Urinary bladder (tissue), 4 donors: ENCODE results near the gene MUSK. TPM values are rescaled to one million over a fixed set of nuclear protein-coding genes. Genes with fewer than 3 reads are reported as not detected.

Source experiments
- DNase-seq: peaks from one replicate; pipeline ENCODE4 v3.0.0-alpha.2; 2015; ENCODE audit errors: extremely low spot score
- H3K27ac ChIP-seq: one replicate; pipeline ENCODE4 v1.5.1; 2013; ENCODE audit warnings: low read depth, mild to moderate bottlenecking, moderate library complexity
- H3K36me3 ChIP-seq: one replicate; pipeline ENCODE4 v1.6.1; 2013; ENCODE audit warnings: mild to moderate bottlenecking, moderate library complexity; ENCODE audit not compliant: insufficient read depth
- H3K4me1 ChIP-seq: one replicate; pipeline ENCODE4 v1.6.1; 2013; ENCODE audit warnings: mild to moderate bottlenecking, moderate library complexity; ENCODE audit not compliant: insufficient read depth
- H3K4me3 ChIP-seq: one replicate; pipeline ENCODE4 v1.5.1; 2013; ENCODE audit warnings: low read depth, low read length
- WGBS: extraction: QIAGEN DNeasy Blood & Tissue Kit; methylation state at CpG from one replicate; pipeline ENCODE4 v1.1.7; 2013; 5-methylcytosine and 5-hydroxymethylcytosine counted together
- polyA plus RNA-seq: library from polyadenylated mRNA; stranded (reverse); fragments of 200-250 nt; gene quantifications from one replicate; pipeline ENCODE4 v1.2.3, GENCODE V29; 2013
- total RNA-seq: library from RNA; depleted of rRNA; stranded (reverse); fragments of >200 nt; gene quantifications from one replicate; pipeline ENCODE4 v1.2.3, GENCODE V29; 2014
- donor health status: healthy with polysubstance abuse.
- donor health status: healthy.

MUSK gene
- total and polyA plus RNA-seq, 2 donors: 2.8 to 4.9 TPM

GRCh38 chr9:110753731-110754231 is 85.2 kb downstream of the MUSK start:
- Histone ChIP-seq H3K36me3 (no peaks in the 10 kb centered on the region), H3K27ac (no peak overlapping the region), H3K4me1 (no peaks in the 10 kb centered on the region), H3K4me3 (no peak overlapping the region)
- 91% methylated on average over 1 of the region's 1 CpG for WGBS
- no peak for DNase-seq

- Histone ChIP-seq H3K27ac (no peak overlapping the region), H3K4me1 (no peaks in the 10 kb centered on the region), H3K36me3 (no peaks in the 10 kb centered on the region), H3K4me3 (no peak overlapping the region)
- DNase-seq: no peak
Measured at GRCh38 chr9:110755179-110755578, 86.6 kb downstream of the MUSK start.

- H3K36me3 ChIP-seq: no peaks in the 10 kb centered on the region
- no peak overlapping the region for H3K4me3 ChIP-seq
- DNase-seq: no peak
- H3K4me1 ChIP-seq: no peaks in the 10 kb centered on the region
- no peak overlapping the region for H3K27ac ChIP-seq
Measured at GRCh38 chr9:110758201-110758600, 89.6 kb downstream of the MUSK start.

GRCh38 chr9:110762783-110763182 is 94.2 kb downstream of the MUSK start:
- no peak for DNase-seq
- WGBS: 88% methylated on average over 2 of the region's 2 CpGs
- Histone ChIP-seq H3K4me1 (no peaks in the 10 kb centered on the region), H3K4me3 (no peak overlapping the region), H3K27ac (no peak overlapping the region), H3K36me3 (no peaks in the 10 kb centered on the region)

- 84% methylated on average over 1 of the region's 1 CpG for WGBS
- no peak overlapping the region for H3K27ac ChIP-seq
- no peak overlapping the region for H3K4me3 ChIP-seq
- no peaks in the 10 kb centered on the region for H3K36me3 ChIP-seq
- DNase-seq: no peak
- H3K4me1 ChIP-seq: no peaks in the 10 kb centered on the region
Measured at GRCh38 chr9:110763568-110763967, 95.0 kb downstream of the MUSK start.

GRCh38 chr9:110764006-110764405 is 95.4 kb downstream of the MUSK start:
- WGBS: 86% methylated on average over 3 of the region's 3 CpGs
- no peak for DNase-seq

GRCh38 chr9:110765926-110766325 is 97.3 kb downstream of the MUSK start:
- Histone ChIP-seq H3K4me3 (no peak overlapping the region), H3K4me1 (no peaks in the 10 kb centered on the region), H3K27ac (no peak overlapping the region), H3K36me3 (no peaks in the 10 kb centered on the region)
- no peak for DNase-seq
- WGBS: 88% methylated on average over 2 of the region's 2 CpGs

More at GRCh38 chr9:110764006-110764405, 95.4 kb downstream of the MUSK start:
- Histone ChIP-seq H3K36me3 (no peaks in the 10 kb centered on the region), H3K4me1 (no peaks in the 10 kb centered on the region), H3K27ac (no peak overlapping the region), H3K4me3 (no peak overlapping the region)

- Histone ChIP-seq H3K4me3 (no peak overlapping the region), H3K4me1 (no peaks in the 10 kb centered on the region), H3K36me3 (no peaks in the 10 kb centered on the region), H3K27ac (peak overlapping the region; percentile 67)
- 56% methylated on average over 6 of the region's 6 CpGs for WGBS
- DNase-seq: no peak
Measured at GRCh38 chr9:110767559-110768063, 99.0 kb downstream of the MUSK start.

GRCh38 chr9:110768886-110769285 is 100.3 kb downstream of the MUSK start:
- Histone ChIP-seq H3K4me1 (no peaks in the 10 kb centered on the region), H3K4me3 (no peak overlapping the region), H3K27ac (no peak overlapping the region), H3K36me3 (no peaks in the 10 kb centered on the region)
- 55% methylated on average over 2 of the region's 2 CpGs for WGBS
- DNase-seq: no peak

GRCh38 chr9:110769667-110770066 is 101.1 kb downstream of the MUSK start:
- no peak overlapping the region for H3K4me3 ChIP-seq
- H3K27ac ChIP-seq: no peak overlapping the region
- WGBS: 60% methylated on average over 3 of the region's 3 CpGs
- no peaks in the 10 kb centered on the region for H3K36me3 ChIP-seq
- DNase-seq: no peak
- no peaks in the 10 kb centered on the region for H3K4me1 ChIP-seq

- WGBS: 83% methylated on average over 5 of the region's 5 CpGs
- no peak for DNase-seq
- Histone ChIP-seq H3K27ac (no peak overlapping the region), H3K36me3 (no peaks in the 10 kb centered on the region), H3K4me1 (no peaks in the 10 kb centered on the region), H3K4me3 (no peak overlapping the region)
Measured at GRCh38 chr9:110775724-110776123, 107.1 kb downstream of the MUSK start.

GRCh38 chr9:110776221-110776620 is 107.6 kb downstream of the MUSK start:
- H3K4me3 ChIP-seq: no peak overlapping the region
- H3K4me1 ChIP-seq: no peaks in the 10 kb centered on the region
- H3K36me3 ChIP-seq: no peaks in the 10 kb centered on the region
- WGBS: 34% methylated on average over 1 of the region's 1 CpG
- H3K27ac ChIP-seq: no peak overlapping the region
- no peak for DNase-seq

GRCh38 chr9:110777196-110777875 is 108.7 kb downstream of the MUSK start:
- no peak overlapping the region for H3K4me3 ChIP-seq
- peak overlapping the region; percentile 2 for H3K27ac ChIP-seq
- DNase-seq: no peak
- 44% methylated on average over 5 of the region's 5 CpGs for WGBS
- no peaks in the 10 kb centered on the region for H3K4me1 ChIP-seq
- H3K36me3 ChIP-seq: no peaks in the 10 kb centered on the region

GRCh38 chr9:110777876-110778215 is 109.3 kb downstream of the MUSK start:
- Histone ChIP-seq H3K4me3 (no peak overlapping the region), H3K36me3 (no peaks in the 10 kb centered on the region), H3K27ac (peak overlapping the region; percentile 2), H3K4me1 (no peaks in the 10 kb centered on the region)
- no peak for DNase-seq

- WGBS: 95% methylated on average over 5 of the region's 5 CpGs
- H3K36me3 ChIP-seq: no peaks in the 10 kb centered on the region
- no peak overlapping the region for H3K4me3 ChIP-seq
- DNase-seq: no peak
- H3K4me1 ChIP-seq: no peaks in the 10 kb centered on the region
- H3K27ac ChIP-seq: no peak overlapping the region
Measured at GRCh38 chr9:110782701-110783100, 114.1 kb downstream of the MUSK start.
